Kidney epithelial cell (primary cell): ENCODE measurements around the gene CHST14. TPM values are rescaled to one million over a fixed set of nuclear protein-coding genes. Genes with fewer than 3 reads are reported as not detected.

Experiments
- DNase-seq: peaks from one replicate; pipeline ENCODE4 v3.0.0-alpha.2; 2010; ENCODE audit warnings: low read depth
- H3K27me3 ChIP-seq: 2 replicates; pipeline ENCODE4 v1.6.0; 2011; ENCODE audit warnings: low read length; ENCODE audit not compliant: control insufficient read depth, insufficient read depth
- H3K36me3 ChIP-seq: 2 replicates; pipeline ENCODE4 v1.5.1; 2011; ENCODE audit warnings: low read length; ENCODE audit not compliant: control insufficient read depth, insufficient read depth
- H3K4me3 ChIP-seq: 2 replicates; pipeline ENCODE4 v1.5.1; 2011; ENCODE audit warnings: low read depth, mild to moderate bottlenecking, control low read depth, low read length
- CTCF ChIP-seq: IDR thresholded peaks from 2 replicates; pipeline ENCODE4 v1.5.1; 2011; ENCODE audit warnings: mild to moderate bottlenecking, moderate library complexity, low read length, control low read depth, inconsistent platforms; ENCODE audit not compliant: insufficient read depth, poor library complexity, severe bottlenecking
- total RNA-seq: library from RNA; depleted of rRNA; stranded (reverse); fragments of >200 nt; gene quantifications from 2 replicates; pipeline ENCODE4 v1.2.3, GENCODE V29; 2015

Gene CHST14
- total RNA-seq, 1 donor from 2014 or later = 25.8 TPM

- Histone ChIP-seq H3K36me3 (no peaks in the 10 kb centered on the region), H3K4me3 (peak overlapping the region; percentile 62), H3K27me3 (peaks cover 43% of the 10 kb centered on the region)
- TF ChIP-seq CTCF = no peak
- no peak for DNase-seq
Measured at GRCh38 chr15:40439960-40440742, 30.6 kb upstream of the CHST14 start.

GRCh38 chr15:40440743-40441564, 29.8 kb upstream of the CHST14 start, which contains the start of gene BAHD1:
TSS of gene BAHD1 (plus strand) at chr15:40440953. CDS start at chr15:40458465, 17,512 bp downstream.
- no peaks in the 10 kb centered on the region for H3K36me3 ChIP-seq
- peak; percentile 11 for TF ChIP-seq CTCF
- DNase-seq = peak; percentile 65
- peak within 1 kb of the TSS; percentile 62 for H3K4me3 ChIP-seq
- H3K27me3 ChIP-seq = peaks cover 35% of the 10 kb centered on the region

GRCh38 chr15:40441565-40442531, 28.9 kb upstream of the CHST14 start:
- no peak for DNase-seq
- Histone ChIP-seq H3K4me3 (peak overlapping the region; percentile 62), H3K27me3 (peaks cover 26% of the 10 kb centered on the region), H3K36me3 (no peaks in the 10 kb centered on the region)
- TF ChIP-seq CTCF = no peak

- TF ChIP-seq CTCF = no peak
- DNase-seq = no peak
- Histone ChIP-seq H3K36me3 (no peaks in the 10 kb centered on the region), H3K4me3 (no peak overlapping the region), H3K27me3 (peaks cover 12% of the 10 kb centered on the region)
Measured at GRCh38 chr15:40443255-40443654, 27.5 kb upstream of the CHST14 start.

- H3K36me3 ChIP-seq = no peaks in the 10 kb centered on the region
- DNase-seq = no peak
- H3K27me3 ChIP-seq = peaks cover 7% of the 10 kb centered on the region
- no peak for TF ChIP-seq CTCF
- no peak overlapping the region for H3K4me3 ChIP-seq
Measured at GRCh38 chr15:40443846-40444245, 26.9 kb upstream of the CHST14 start.
